DOHH2 (cell line): ENCODE measurements around the gene RPAP3.

Source experiments
- H3F3A ChIP-seq: fragments of 200-600 bp; sonication (generic), shearing (Covaris generic); 2 replicates; pipeline ENCODE4 v1.6.0; 2016; ENCODE audit warnings: antibody characterized with exemption, mild to moderate bottlenecking; ENCODE audit not compliant: control insufficient read depth, insufficient read depth
- H3K27ac ChIP-seq: fragments of 200-600 bp; sonication (generic); 2 replicates; pipeline ENCODE4 v1.5.1; 2014; ENCODE audit warnings: low read depth, mild to moderate bottlenecking, low read length, moderate library complexity
- H3K27me3 ChIP-seq: fragments of 200-600 bp; sonication (generic); 2 replicates; pipeline ENCODE4 v1.6.1; 2014; ENCODE audit warnings: mild to moderate bottlenecking, low read length, mixed read lengths; ENCODE audit not compliant: control insufficient read depth
- H3K36me3 ChIP-seq: fragments of 200-600 bp; sonication (generic); 2 replicates; pipeline ENCODE4 v1.6.1; 2014; ENCODE audit warnings: mild to moderate bottlenecking, low read length, moderate library complexity, mixed read lengths; ENCODE audit not compliant: control insufficient read depth
- H3K4me1 ChIP-seq: fragments of 200-600 bp; sonication (generic); 2 replicates; pipeline ENCODE4 v1.6.1; 2014; ENCODE audit warnings: mild to moderate bottlenecking, low read length, mixed read lengths; ENCODE audit not compliant: control insufficient read depth
- H3K4me2 ChIP-seq: fragments of 200-600 bp; sonication (generic); 2 replicates; pipeline ENCODE4 v1.6.0; 2014; ENCODE audit warnings: mild to moderate bottlenecking, low read length, moderate library complexity
- H3K4me3 ChIP-seq: fragments of 200-600 bp; sonication (generic); 2 replicates; pipeline ENCODE4 v1.5.1; 2014; ENCODE audit warnings: mild to moderate bottlenecking, low read length, mixed read lengths
- H3K79me2 ChIP-seq: fragments of 200-600 bp; sonication (generic); 2 replicates; pipeline ENCODE4 v1.6.1; 2014; ENCODE audit warnings: mild to moderate bottlenecking, low read length, mixed read lengths; ENCODE audit not compliant: control insufficient read depth
- H3K9me2 ChIP-seq: fragments of 200-600 bp; sonication (generic); replicated peaks from 2 replicates; pipeline ENCODE4 v1.6.1; 2014; ENCODE audit warnings: mild to moderate bottlenecking, low read length, mixed read lengths; ENCODE audit not compliant: control insufficient read depth
- H3K9me3 ChIP-seq: fragments of 200-600 bp; sonication (generic); 2 replicates; pipeline ENCODE4 v1.6.1; 2014; ENCODE audit warnings: antibody characterized with exemption, low read length, mixed read lengths; ENCODE audit not compliant: control insufficient read depth, insufficient read depth
- H4K20me1 ChIP-seq: fragments of 200-600 bp; sonication (generic); 2 replicates; pipeline ENCODE4 v1.6.0; 2014; ENCODE audit warnings: low read depth, mild to moderate bottlenecking, antibody characterized with exemption, low read length, moderate library complexity; ENCODE audit not compliant: control insufficient read depth, insufficient read depth
- CTCF ChIP-seq: fragments of 200-600 bp; sonication (generic); IDR thresholded peaks from one replicate; pipeline ENCODE4 v1.5.1; 2014; ENCODE audit warnings: antibody characterized with exemption, mild to moderate bottlenecking, low read depth, low read length; ENCODE audit not compliant: poor library complexity, severe bottlenecking
- EZH2phosphoT487 ChIP-seq: fragments of 200-600 bp; sonication (generic); IDR thresholded peaks from 2 replicates; pipeline ENCODE4 v1.6.1; 2017; ENCODE audit warnings: borderline replicate concordance, mild to moderate bottlenecking, antibody characterized with exemption, low read length, moderate library complexity, mixed read lengths

Gene RPAP3

GRCh38 chr12:47714826-47715386, 9.1 kb upstream of the RPAP3 start:
- Histone ChIP-seq H3K9me3 (no peaks in the 10 kb centered on the region), H3K79me2 (peaks cover 5% of the 10 kb centered on the region), H4K20me1 (no peaks in the 10 kb centered on the region), H3K4me1 (peaks cover 35% of the 10 kb centered on the region), H3K9me2 (no peaks in the 10 kb centered on the region), H3K4me2 (no peak overlapping the region), H3K27me3 (no peaks in the 10 kb centered on the region), H3K4me3 (no peak overlapping the region), H3K27ac (no peak overlapping the region), H3F3A (peaks cover 4% of the 10 kb centered on the region; the same call in 1 of the 2 replicates), H3K36me3 (peaks cover 4% of the 10 kb centered on the region; the same call in 1 of the 2 replicates)
- TF ChIP-seq CTCF: no peak
- TF ChIP-seq EZH2phosphoT487: no peak

DNA sequence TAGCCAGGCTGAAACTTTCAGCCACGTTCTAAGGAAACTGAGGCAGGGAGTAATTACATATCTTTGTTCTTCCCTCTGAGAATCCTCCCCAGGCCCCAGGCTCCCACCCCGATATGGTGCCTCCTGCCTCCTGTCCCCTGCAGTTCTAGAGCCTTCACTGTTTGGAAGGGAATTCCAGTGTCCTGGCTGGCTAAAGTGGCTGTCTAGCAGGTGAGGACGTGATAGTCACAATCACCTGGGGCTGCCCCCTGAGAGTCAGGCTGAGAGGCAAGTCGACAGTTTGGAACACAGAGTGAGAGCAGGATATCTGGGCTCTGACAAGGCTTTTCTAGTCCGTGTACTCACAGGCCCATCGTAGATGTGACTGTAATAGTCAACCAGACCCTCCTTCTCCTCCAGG, 6.3 kb upstream of the RPAP3 start:
- Histone ChIP-seq H3F3A (peaks cover 17% of the 10 kb centered on the region; the same call in 1 of the 2 replicates), H3K9me2 (no peaks in the 10 kb centered on the region), H3K9me3 (no peaks in the 10 kb centered on the region), H4K20me1 (no peaks in the 10 kb centered on the region), H3K4me1 (peaks cover 52% of the 10 kb centered on the region), H3K4me3 (no peak overlapping the region), H3K27ac (no peak overlapping the region), H3K36me3 (peaks cover 4% of the 10 kb centered on the region; the same call in 1 of the 2 replicates), H3K27me3 (no peaks in the 10 kb centered on the region), H3K4me2 (no peak overlapping the region), H3K79me2 (peaks cover 30% of the 10 kb centered on the region)
- no peak for TF ChIP-seq EZH2phosphoT487
- TF ChIP-seq CTCF: no peak

DNA sequence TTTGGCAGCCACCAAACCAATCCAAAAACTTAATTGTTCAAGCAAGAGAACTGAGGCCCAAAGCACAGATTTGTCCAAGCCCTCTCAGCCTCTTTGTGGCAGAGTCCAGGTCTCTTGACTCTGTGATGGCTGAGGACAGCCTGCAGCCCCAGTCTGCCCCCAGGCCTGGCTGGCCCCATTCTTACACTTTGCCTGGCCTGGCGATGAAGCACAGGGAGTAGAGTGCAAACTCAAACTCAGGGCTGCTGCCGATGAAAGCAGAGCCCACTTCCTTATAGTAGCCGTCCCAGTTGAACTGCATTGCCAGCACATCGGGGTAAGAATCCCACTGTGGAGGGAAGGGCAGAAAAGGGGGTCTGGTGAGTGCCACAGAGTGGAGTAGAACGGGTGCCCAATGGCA, 5.6 kb upstream of the RPAP3 start:
- no peaks in the 10 kb centered on the region for H3K9me3 ChIP-seq
- no peaks in the 10 kb centered on the region for H3K9me2 ChIP-seq
- H3K27me3 ChIP-seq: no peaks in the 10 kb centered on the region
- no peak for TF ChIP-seq EZH2phosphoT487
- TF ChIP-seq CTCF: no peak
- no peak overlapping the region for H3K4me2 ChIP-seq
- H3K4me3 ChIP-seq: no peak overlapping the region
- H3K79me2 ChIP-seq: peaks cover 37% of the 10 kb centered on the region
- H3K27ac ChIP-seq: no peak overlapping the region
- no peaks in the 10 kb centered on the region for H4K20me1 ChIP-seq
- H3K4me1 ChIP-seq: peaks cover 47% of the 10 kb centered on the region
- H3F3A ChIP-seq: peaks cover 22% of the 10 kb centered on the region
- H3K36me3 ChIP-seq: peaks cover 4% of the 10 kb centered on the region; the same call in 1 of the 2 replicates
